22Rv1 (cell line): Measurements from ENCODE around the gene SMPX.

Experiments
- H3K27ac ChIP-seq: fragments of 450-650 bp; 2 replicates; pipeline ENCODE4 v1.5.1; 2017
- ZFX ChIP-seq: fragments of 450-650 bp; IDR thresholded peaks from 2 replicates; pipeline ENCODE4 v1.6.1; 2017; ENCODE audit warnings: antibody characterized with exemption, borderline replicate concordance
- TF ChIP-seq, protein P1 (sequence below): fragments of 450-650 bp; IDR thresholded peaks from 2 replicates; pipeline ENCODE4 v1.5.1; 2017; ENCODE audit warnings: mild to moderate bottlenecking

The SMPX gene

DNA sequence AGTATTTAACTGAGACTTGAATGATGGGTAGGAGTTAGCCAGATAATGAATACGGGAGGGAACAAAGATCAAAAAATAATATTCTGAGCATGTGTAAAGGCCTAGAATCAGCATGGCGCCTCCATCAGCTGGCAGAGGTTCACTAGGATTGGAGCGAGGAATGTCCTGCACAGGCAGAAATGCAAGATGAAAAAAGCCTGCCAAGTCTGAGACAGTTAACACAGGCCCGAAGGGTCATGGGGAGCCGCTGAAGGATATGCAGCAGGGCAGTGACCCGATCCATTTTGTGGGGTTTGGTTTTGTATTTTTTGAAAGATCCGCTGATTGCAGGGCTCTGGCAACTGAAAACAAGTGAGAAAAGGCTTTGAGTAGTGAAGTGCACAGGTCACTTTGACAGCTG is 40.1 kb downstream of the SMPX start:
- TF ChIP-seq, protein P1, sequence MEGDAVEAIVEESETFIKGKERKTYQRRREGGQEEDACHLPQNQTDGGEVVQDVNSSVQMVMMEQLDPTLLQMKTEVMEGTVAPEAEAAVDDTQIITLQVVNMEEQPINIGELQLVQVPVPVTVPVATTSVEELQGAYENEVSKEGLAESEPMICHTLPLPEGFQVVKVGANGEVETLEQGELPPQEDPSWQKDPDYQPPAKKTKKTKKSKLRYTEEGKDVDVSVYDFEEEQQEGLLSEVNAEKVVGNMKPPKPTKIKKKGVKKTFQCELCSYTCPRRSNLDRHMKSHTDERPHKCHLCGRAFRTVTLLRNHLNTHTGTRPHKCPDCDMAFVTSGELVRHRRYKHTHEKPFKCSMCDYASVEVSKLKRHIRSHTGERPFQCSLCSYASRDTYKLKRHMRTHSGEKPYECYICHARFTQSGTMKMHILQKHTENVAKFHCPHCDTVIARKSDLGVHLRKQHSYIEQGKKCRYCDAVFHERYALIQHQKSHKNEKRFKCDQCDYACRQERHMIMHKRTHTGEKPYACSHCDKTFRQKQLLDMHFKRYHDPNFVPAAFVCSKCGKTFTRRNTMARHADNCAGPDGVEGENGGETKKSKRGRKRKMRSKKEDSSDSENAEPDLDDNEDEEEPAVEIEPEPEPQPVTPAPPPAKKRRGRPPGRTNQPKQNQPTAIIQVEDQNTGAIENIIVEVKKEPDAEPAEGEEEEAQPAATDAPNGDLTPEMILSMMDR = no peak
- TF ChIP-seq ZFX = no peak
- no peak overlapping the region for H3K27ac ChIP-seq

DNA sequence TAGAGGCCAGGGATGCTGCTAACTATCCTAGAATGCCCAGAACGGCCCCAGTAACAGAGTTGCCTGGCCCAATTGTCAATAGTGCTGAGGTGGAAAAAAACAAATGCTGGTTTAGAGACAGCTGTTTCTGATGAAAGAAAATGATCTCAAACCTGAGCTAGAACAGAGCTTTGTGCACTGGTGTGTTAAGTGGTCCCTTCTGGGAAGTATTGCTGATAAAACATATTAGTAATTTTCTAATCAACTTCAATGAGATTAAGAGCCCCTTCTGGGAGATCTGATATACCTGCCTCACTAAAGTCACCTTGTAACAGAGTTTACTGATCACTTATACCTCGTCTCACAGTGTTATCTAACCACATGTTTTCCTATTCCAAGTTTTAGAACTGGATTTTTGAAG is 42.1 kb downstream of the SMPX start:
- H3K27ac ChIP-seq = no peak overlapping the region
- no peak for TF ChIP-seq ZFX
- TF ChIP-seq, protein P1 = no peak

DNA sequence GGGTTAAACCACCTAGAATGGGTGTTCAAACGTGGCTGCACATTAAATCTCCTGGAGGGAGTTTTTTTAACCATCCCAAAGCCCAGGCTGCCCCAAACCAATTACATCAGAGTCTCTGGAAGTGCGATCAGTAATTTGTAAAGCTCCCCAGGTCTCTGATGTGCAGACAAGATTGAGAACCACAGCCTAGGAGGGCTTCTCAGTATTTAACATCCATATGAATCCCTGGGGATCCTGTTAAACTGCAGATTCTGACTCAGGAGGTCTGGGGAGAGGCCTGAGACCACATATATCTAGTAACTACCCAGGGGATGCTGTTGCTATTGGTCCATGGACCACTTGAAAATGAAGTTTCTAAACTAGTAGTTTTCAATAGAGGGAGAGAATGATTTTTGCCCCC is 42.6 kb downstream of the SMPX start:
- H3K27ac ChIP-seq = no peak overlapping the region
- TF ChIP-seq, protein P1 = no peak
- no peak for TF ChIP-seq ZFX

DNA sequence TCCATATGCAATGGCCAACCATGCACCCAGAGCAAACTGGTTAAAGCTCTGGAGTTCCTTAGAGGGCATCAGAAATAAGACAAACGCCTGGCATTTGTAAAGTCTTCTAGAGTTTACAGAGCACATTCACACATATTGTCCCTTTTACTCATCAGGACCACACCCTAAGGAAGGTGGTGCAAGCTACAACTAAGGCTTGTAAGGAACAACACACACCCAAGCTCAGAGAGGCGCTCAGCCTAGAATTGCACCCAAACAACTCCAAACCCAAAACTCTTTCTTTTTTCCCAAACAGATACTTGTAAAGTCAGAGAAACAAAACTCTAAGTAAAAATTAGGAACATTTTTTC is 46.1 kb downstream of the SMPX start:
- TF ChIP-seq, protein P1 = no peak
- no peak for TF ChIP-seq ZFX
- no peak overlapping the region for H3K27ac ChIP-seq

DNA sequence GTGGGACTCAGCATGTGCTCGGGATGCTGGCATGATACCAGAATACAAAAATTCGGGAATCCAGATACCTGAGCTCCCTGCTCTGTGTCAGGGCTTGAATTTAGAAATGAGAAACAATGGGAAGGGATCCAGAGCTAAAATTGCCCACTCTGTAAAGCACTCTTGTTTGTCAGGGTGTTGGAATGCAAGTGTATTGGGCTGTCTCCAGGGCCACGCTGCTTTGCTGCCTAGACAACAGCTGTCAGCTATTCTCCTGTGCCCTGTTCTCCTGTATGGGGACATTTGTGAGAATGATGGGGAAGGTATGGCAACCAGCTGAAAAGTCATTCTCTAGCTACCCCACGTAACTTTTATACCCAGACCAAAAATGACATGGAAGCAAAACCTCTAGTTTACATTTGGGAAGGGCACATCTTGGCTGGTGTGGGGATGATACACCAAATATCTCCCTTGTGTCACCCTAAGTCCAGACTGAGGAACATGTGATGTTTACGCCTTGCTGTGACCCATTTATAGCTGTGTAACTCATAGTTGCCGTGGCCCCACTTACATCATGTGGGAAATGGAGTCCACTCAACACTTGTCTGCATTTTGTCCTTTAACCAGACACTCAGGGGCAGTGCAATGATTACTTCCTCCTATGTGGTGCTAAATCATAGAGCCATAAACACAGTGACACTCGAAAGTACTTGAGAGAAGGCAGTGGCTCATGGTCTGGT is 46.6 kb downstream of the SMPX start:
- TF ChIP-seq, protein P1 = no peak
- no peak for TF ChIP-seq ZFX
- no peak overlapping the region for H3K27ac ChIP-seq

DNA sequence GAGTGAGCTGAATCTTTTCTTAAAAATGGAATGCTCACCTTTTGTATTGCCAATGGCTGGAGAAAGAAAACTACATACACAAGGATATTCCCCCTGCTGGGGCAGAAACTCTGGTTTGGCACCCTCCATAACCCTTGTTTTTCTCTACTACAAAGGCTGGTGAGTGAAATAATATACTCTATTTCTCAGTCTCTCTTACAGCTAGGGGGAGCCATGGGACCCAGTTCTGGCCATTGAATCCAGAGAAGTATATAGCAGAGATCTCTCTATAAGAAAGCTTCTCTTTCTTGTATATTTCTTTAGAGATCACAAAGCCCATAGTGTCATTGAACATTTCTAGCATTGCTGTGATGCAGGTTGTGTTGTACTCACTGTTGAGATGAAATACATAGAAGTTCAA is 49.8 kb downstream of the SMPX start:
- no peak for TF ChIP-seq ZFX
- TF ChIP-seq, protein P1 = peak; percentile 48
- no peak overlapping the region for H3K27ac ChIP-seq

DNA sequence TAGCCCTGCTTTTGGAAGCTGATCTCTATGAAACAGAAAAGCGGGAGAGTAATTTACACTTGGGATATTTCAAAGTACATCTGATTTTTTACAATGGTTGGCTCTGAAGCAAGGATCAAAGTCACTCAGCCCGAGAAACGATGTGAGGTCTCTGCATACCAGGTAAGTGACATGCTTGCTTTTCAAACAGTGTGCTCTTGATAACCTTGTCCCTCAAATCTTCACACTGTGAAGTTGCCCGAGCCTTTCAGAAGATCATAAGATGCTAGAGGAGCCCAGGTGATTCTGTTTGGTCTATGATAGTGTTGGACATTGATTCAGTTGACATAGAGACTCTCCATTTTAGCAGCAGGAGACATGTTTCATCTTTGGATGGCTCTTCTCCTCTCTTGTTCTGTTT is 52.7 kb downstream of the SMPX start:
- no peak for TF ChIP-seq ZFX
- TF ChIP-seq, protein P1 = no peak
- no peak overlapping the region for H3K27ac ChIP-seq
